Measurements from ENCODE around the gene TMEFF2.

GRCh38 chr2:192067631-192068030, 127.1 kb downstream of the TMEFF2 start:
- TF ChIP-seq, protein P1, sequence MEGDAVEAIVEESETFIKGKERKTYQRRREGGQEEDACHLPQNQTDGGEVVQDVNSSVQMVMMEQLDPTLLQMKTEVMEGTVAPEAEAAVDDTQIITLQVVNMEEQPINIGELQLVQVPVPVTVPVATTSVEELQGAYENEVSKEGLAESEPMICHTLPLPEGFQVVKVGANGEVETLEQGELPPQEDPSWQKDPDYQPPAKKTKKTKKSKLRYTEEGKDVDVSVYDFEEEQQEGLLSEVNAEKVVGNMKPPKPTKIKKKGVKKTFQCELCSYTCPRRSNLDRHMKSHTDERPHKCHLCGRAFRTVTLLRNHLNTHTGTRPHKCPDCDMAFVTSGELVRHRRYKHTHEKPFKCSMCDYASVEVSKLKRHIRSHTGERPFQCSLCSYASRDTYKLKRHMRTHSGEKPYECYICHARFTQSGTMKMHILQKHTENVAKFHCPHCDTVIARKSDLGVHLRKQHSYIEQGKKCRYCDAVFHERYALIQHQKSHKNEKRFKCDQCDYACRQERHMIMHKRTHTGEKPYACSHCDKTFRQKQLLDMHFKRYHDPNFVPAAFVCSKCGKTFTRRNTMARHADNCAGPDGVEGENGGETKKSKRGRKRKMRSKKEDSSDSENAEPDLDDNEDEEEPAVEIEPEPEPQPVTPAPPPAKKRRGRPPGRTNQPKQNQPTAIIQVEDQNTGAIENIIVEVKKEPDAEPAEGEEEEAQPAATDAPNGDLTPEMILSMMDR (IDR thresholded peaks at IDR 0.05) = no peak
- TF ChIP-seq POLR2A (IDR thresholded peaks at IDR 0.05) = no peak
